ENCODE data around the gene CHRNB1.

The CHRNB1 gene

DNA sequence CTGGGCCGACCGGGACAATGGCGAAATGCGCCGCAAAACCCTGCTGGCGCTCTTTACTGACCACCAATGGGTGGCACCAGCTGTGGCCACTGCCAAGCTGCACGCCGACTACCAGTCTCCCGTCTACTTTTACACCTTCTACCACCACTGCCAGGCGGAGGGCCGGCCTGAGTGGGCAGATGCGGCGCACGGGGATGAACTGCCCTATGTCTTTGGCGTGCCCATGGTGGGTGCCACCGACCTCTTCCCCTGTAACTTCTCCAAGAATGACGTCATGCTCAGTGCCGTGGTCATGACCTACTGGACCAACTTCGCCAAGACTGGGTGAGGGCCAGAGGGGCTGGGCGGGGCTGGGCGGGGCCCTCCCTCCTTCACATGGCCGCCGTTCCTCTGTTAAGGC lies 29.1 kb upstream of the CHRNB1 start:
- DNase-seq (ENCODE audit: low read depth) = no peak

DNA sequence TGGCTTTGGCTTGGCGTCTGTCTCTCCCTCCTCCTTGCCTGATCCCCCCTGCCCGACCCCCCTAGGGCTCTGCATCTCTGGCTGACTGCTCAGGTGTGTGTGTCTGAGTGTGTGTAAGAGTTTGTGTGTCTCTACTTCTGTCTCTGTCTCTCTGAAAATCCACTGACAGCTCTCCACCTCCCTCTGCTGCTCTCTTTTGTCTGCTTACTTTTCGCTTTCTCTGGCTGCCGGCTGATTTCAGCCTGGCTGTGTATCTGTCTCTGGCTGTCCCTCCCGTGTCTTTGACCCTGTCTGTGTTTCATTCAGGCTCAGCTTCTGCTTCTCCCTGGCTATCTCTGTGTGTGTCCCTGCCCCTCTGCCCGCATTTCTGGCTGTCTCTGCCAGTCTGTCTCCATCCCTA lies 28.5 kb upstream of the CHRNB1 start:
- no peak for DNase-seq (ENCODE audit: low read depth)

DNA sequence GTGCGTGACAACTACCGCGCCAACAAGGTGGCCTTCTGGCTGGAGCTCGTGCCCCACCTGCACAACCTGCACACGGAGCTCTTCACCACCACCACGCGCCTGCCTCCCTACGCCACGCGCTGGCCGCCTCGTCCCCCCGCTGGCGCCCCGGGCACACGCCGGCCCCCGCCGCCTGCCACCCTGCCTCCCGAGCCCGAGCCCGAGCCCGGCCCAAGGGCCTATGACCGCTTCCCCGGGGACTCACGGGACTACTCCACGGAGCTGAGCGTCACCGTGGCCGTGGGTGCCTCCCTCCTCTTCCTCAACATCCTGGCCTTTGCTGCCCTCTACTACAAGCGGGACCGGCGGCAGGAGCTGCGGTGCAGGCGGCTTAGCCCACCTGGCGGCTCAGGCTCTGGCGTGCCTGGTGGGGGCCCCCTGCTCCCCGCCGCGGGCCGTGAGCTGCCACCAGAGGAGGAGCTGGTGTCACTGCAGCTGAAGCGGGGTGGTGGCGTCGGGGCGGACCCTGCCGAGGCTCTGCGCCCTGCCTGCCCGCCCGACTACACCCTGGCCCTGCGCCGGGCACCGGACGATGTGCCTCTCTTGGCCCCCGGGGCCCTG lies 27.7 kb upstream of the CHRNB1 start:
- no peak for DNase-seq (ENCODE audit: low read depth)

DNA sequence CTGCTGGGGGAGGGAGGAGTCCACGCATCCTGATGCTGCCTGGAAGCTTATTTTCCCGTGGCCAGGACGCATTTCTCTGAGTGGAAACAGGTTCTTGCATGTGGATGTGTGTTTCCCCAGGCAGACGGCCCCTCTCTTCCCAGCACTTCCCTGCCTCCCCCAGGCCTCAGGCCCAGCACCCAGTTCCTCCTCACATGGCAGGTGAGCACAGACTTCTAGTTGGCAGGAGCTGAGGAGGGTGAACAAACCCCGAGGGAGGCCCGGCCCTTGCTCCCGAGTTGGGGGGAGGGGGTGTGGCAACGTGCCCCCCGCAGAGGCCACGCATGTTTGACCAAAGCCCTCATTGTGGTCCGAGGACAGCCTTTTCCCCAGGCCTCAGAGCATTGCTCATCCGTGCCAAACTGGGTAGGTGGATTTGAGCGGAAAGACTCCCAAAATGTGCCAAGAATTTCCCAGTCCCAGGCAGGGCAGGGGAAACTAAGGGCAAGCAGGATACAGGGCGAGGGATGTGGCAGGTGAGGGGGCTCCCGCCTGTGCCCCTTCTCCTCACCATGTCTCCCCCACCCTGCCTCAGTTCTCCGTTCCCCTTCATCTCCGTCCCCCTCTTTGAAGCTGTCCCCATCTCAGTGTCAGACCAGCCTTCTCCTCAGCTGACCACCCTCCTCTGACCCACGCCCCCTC lies 26.2 kb upstream of the CHRNB1 start:
- no peak for DNase-seq (ENCODE audit: low read depth)

- no peak for DNase-seq (ENCODE audit: low read depth)
Measured at GRCh38 chr17:7419819-7420610, 24.8 kb upstream of the CHRNB1 start, which contains the start of gene SPEM1. SPEM1 (plus strand) TSS chr17:7420324; CDS start chr17:7420385, 61 bp downstream.

DNA sequence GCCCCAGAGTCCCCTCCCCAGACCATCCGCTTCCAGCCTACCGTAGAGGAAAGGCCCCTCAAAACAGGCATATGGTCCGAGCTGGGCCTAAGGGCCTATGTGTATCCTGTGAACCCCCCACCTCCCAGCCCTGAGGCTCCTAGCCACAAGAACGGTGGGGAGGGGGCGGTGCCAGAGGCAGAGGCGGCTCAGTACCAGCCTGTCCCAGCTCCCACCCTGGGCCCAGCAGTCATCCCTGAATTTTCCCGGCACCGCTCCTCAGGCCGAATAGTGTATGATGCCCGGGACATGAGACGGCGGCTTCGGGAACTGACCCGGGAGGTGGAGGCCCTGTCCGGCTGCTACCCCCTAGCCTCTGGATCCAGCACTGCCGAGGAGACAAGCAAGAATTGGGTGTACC lies 23.7 kb upstream of the CHRNB1 start:
- no peak for DNase-seq (ENCODE audit: low read depth)

- no peak for DNase-seq (ENCODE audit: low read depth)
Measured at GRCh38 chr17:7423679-7424078, 21.2 kb upstream of the CHRNB1 start.

- DNase-seq (ENCODE audit: low read depth) = no peak
Measured at GRCh38 chr17:7425316-7425715, 19.5 kb upstream of the CHRNB1 start, which contains the start of gene SPEM2. SPEM2 (plus strand) TSS chr17:7425616; CDS start chr17:7425689, 73 bp downstream.

GRCh38 chr17:7425756-7426155 lies 19.1 kb upstream of the CHRNB1 start:
- no peak for DNase-seq (ENCODE audit: low read depth)

GRCh38 chr17:7426203-7426863 lies 18.5 kb upstream of the CHRNB1 start:
- no peak for DNase-seq (ENCODE audit: low read depth)

GRCh38 chr17:7426896-7427489 lies 17.9 kb upstream of the CHRNB1 start:
- DNase-seq (ENCODE audit: low read depth) = no peak

GRCh38 chr17:7427549-7427948 lies 17.3 kb upstream of the CHRNB1 start:
- no peak for DNase-seq (ENCODE audit: low read depth)

GRCh38 chr17:7428557-7428956 lies 16.3 kb upstream of the CHRNB1 start, which contains the start of gene SPEM3:
SPEM3 (plus strand) TSS chr17:7428857; CDS start chr17:7428903, 46 bp downstream.
- DNase-seq (ENCODE audit: low read depth) = no peak

DNA sequence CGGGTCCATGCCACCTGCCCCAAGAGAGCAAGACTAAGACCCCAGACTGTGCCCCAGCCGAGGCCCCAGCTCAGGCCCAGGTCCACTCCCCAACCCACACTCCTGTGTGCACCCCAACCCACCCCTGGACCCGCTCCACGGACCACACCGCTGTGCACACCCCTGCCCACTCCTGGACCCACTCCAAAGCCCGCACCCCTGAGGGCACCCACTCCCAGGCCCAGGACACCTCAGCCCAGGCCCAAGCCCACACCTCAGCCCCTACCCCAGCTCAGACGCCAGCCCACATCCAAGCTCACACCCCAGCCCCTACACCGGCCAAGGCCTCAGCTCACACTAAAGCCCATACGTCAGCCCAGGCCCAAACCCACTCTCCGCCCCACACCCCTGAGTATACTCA lies 15.1 kb upstream of the CHRNB1 start:
- no peak for DNase-seq (ENCODE audit: low read depth)

- DNase-seq (ENCODE audit: low read depth) = no peak
Measured at GRCh38 chr17:7431231-7431630, 13.6 kb upstream of the CHRNB1 start.

DNA sequence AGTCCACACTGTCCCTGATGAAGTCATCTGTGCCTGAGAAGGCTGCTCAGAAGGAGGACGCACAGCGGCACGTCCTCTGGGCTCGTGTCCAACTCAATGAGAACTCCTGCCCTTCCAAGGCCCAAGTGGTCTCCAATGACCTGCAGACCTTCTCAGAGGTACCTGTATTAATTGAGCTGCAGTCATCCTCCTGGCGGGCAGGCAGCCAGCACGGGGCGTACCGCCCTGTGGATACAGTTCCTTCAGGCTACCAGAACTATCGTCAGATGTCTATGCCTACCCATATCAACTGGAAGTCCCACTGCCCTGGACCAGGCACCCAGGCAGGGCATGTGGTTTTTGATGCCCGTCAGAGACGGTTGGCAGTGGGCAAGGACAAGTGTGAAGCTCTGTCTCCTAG lies 12.6 kb upstream of the CHRNB1 start:
- no peak for DNase-seq (ENCODE audit: low read depth)

GRCh38 chr17:7435676-7436555 lies 8.9 kb upstream of the CHRNB1 start:
- DNase-seq (ENCODE audit: low read depth) = peak; percentile 41

DNA sequence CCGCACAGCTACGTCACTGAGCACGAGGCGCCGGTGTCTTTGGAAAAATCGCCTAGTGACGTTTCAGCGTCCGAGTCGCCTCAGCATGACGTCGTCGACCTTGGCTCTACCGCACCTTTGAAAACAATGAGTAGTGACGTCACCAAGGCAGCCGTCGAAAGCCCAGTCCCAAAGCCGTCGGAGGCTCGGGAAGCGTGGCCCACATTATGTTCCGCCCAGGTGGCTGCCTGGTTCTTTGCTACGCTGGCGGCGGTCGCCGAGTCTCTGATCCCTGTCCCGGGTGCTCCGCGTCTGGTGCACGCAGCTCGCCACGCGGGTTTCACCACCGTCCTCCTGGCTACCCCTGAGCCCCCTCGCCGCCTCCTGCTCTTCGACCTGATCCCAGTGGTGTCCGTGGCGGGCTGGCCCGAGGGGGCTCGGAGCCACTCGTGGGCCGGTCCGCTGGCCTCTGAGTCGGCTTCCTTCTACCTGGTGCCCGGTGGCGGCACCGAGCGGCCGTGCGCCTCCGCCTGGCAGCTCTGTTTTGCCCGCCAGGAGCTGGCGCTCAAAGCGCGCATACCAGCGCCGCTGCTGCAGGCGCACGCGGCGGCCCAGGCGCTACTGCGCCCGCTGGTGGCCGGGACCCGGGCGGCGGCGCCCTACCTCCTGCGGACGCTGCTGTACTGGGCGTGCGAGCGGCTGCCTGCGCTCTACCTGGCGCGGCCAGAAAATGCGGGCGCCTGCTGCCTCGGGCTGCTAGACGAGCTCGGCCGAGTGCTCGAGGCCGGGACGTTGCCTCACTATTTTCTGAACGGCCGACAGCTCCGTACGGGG lies 8.1 kb upstream of the CHRNB1 start:
- DNase-seq (ENCODE audit: low read depth) = peak; percentile 71

DNA sequence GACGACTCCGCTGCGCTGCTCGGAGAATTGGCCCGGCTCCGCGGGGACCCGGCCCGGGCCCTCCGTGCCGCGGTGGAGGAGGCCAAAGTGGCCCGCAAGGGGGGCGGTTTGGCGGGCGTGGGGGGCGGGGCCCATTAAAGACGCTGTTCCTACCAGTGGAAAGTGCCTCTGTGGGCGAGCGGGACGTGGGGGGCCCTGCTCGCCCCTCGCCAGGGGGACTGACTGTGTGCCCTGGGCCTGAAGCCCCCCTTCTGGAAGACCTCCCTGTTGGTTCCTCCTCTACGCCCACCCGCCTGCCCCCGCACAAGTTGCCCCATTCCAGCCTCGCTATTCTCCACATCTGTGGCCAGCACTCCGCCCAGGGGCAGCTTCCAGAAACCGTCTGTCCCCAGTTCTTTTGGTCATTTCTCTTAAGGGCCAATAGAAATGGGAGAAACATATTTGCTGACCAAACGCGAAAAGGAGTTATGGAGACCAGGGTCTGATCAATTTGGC lies 7.4 kb upstream of the CHRNB1 start:
- no peak for DNase-seq (ENCODE audit: low read depth)
